ENCODE results near the gene TNS3. TPM values are rescaled to one million over a fixed set of nuclear protein-coding genes. Genes with fewer than 3 reads are reported as not detected.

The TNS3 gene
- total and polyA plus RNA-seq, 9 of the 15 experiments (the other 6 are each of a cell fraction or from before 2014, with no cell fraction given): 0.20 TPM; not detected in 8

DNA sequence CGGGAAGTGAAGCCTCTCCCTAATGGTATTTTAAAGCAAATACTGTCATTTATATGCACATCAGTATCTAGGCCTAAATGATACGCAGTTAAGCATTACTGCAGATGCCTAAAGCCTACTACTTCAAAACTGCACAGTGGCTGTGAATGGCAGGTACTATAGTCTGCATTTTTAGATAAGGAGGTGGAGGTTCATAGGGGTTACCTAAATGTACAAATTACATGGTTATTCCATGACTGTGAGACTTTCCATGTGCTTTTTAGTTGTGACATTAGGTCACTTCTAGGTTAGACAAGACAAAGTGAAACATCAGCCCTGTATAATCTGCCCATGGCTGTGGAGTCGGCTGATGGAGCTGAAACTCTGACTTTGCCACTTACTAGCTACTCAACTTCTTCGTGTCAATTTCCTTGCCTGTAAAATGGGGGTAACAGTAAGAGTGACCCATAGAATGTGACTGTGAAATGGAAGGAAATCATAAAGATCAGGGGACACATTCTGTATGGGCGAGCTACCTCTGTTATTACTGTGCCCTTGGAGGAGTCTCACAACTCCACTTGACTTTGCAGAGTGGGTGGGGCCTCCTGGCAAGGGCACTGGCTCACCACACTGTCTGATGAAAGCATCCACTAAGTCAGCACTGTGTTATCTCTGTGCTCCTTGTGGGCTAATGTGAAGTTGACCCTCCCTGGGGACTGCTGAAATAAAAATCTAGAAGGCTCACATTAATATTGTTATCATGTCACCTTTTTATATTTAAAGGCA lies 239.4 kb downstream of the TNS3 start (continued):
- TF ChIP-seq, protein P1, sequence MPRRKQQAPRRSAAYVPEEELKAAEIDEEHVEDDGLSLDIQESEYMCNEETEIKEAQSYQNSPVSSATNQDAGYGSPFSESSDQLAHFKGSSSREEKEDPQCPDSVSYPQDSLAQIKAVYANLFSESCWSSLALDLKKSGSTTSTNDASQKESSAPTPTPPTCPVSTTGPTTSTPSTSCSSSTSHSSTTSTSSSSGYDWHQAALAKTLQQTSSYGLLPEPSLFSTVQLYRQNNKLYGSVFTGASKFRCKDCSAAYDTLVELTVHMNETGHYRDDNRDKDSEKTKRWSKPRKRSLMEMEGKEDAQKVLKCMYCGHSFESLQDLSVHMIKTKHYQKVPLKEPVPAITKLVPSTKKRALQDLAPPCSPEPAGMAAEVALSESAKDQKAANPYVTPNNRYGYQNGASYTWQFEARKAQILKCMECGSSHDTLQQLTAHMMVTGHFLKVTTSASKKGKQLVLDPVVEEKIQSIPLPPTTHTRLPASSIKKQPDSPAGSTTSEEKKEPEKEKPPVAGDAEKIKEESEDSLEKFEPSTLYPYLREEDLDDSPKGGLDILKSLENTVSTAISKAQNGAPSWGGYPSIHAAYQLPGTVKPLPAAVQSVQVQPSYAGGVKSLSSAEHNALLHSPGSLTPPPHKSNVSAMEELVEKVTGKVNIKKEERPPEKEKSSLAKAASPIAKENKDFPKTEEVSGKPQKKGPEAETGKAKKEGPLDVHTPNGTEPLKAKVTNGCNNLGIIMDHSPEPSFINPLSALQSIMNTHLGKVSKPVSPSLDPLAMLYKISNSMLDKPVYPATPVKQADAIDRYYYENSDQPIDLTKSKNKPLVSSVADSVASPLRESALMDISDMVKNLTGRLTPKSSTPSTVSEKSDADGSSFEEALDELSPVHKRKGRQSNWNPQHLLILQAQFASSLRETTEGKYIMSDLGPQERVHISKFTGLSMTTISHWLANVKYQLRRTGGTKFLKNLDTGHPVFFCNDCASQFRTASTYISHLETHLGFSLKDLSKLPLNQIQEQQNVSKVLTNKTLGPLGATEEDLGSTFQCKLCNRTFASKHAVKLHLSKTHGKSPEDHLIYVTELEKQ (CRISPR knock-in tag; IDR thresholded peaks at IDR 0.05): no peak
- TF ChIP-seq BCOR (IDR thresholded peaks at IDR 0.05) (no peak), C11orf30 (IDR thresholded peaks at IDR 0.05; ENCODE audit: low read depth) (no peak), TFAM (CRISPR knock-in tag; conservative IDR thresholded peaks at IDR 0.05) (no peak), ZNF134 (CRISPR knock-in tag; conservative IDR thresholded peaks at IDR 0.05) (no peak)

- Histone ChIP-seq H4K20me1 (replicated peaks; ENCODE audit: control insufficient read depth, insufficient read depth, low read length) (no peaks in the 10 kb centered on the region), H3K9ac (ENCODE audit: insufficient read depth in 1 of 2, low read depth in 2 of 2, low read length in 2 of 2) (no peak overlapping the region), H3K27me3 (ENCODE audit: control insufficient read depth in 2 of 2, insufficient read depth in 2 of 2, low read length in 2 of 2) (peaks cover 24 to 30% of the 10 kb centered on the region in 2 experiments), H3K79me2 (ENCODE audit: control insufficient read depth, insufficient read depth, low read length) (no peaks in the 10 kb centered on the region), H3K36me3 (ENCODE audit: control insufficient read depth, insufficient read depth, low read length) (no peaks in the 10 kb centered on the region), H3K9me1 (ENCODE audit: control insufficient read depth, insufficient read depth, low read length) (no peaks in the 10 kb centered on the region), H3K4me1 (replicated peaks in 1 of 2; ENCODE audit: control insufficient read depth in 2 of 2, insufficient read depth in 2 of 2, low read length in 2 of 2) (no peaks in the 10 kb centered on the region; a peak in 1 of 5 replicates), H3K9me3 (replicated peaks; ENCODE audit: control insufficient read depth, insufficient read depth, low read depth, low read length) (no peaks in the 10 kb centered on the region), H2AFZ (ENCODE audit: low read depth, low read length) (no peak overlapping the region), H3K4me2 (ENCODE audit: insufficient read depth, low read length) (no peak overlapping the region), H3K4me3 (no peak overlapping the region), H3K27ac (ENCODE audit: extremely low read depth, low read depth, low read length) (no peak overlapping the region)
- ChIA-PET CTCF (ENCODE audit: low intra/inter-chr PET ratio) (no interaction called here), POLR2A (interaction anchor here (0.9 to 1.2 kb wide), 2 partner anchors 15 to 47 kb away, joined by 3 to 4 read pairs; no protein-coding TSS in a partner anchor)
- ATAC-seq (no peak), DNase-seq (ENCODE audit: extremely low read depth in 1 of 4, low spot score in 3 of 4) (no peak), FAIRE-seq (no peak)
- WGBS (ENCODE audit: insufficient coverage, low coverage, missing lambda C conversion rate): 0% methylated on average over 2 of the region's 3 CpGs
- TF ChIP-seq HDAC2 (IDR thresholded peaks at IDR 0.05) (no peak), TAF1 (IDR thresholded peaks at IDR 0.05; ENCODE audit: control insufficient read depth, extremely low read depth, insufficient read depth, low read length, severe bottlenecking) (no peak), THRAP3 (IDR thresholded peaks at IDR 0.05; ENCODE audit: borderline replicate concordance) (no peak)
- intact Hi-C loops (cut with micrococcal nuclease) (no loop called here), in situ Hi-C loops (cut with MboI) (no loop called here)
- BruUV-seq (replicated peaks): no TSS peak
Measured at GRCh38 chr7:47340517-47340916, 241.4 kb downstream of the TNS3 start.
